HG03571 (cell line): Measurements from ENCODE around the gene ISM2.

Experiments
- ATAC-seq: cut with Tn5 transposase; IDR thresholded peaks from one replicate; pipeline ENCODE4 v1.9.1; 2021; ENCODE audit not compliant: unreplicated experiment

Gene ISM2

DNA sequence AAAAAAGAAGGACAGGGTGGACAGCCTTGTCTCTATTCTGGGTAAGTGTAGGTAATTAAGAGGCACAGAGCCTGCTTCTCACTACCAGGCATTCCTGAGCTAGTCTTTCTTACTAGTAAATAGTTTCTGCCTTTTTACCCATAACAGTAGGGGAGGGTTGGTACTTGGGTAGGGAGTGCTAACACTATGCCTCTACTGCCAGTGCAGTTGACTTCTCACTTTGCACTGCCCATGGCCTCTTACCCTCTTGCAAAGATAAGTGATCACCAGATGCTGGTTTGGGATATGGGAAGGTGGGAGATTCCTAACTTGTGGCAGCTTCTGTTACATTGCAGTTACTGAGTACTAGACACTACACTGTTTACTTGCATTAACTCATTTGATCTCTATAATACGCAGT lies 29.1 kb downstream of the ISM2 start:
- ATAC-seq = no peak

DNA sequence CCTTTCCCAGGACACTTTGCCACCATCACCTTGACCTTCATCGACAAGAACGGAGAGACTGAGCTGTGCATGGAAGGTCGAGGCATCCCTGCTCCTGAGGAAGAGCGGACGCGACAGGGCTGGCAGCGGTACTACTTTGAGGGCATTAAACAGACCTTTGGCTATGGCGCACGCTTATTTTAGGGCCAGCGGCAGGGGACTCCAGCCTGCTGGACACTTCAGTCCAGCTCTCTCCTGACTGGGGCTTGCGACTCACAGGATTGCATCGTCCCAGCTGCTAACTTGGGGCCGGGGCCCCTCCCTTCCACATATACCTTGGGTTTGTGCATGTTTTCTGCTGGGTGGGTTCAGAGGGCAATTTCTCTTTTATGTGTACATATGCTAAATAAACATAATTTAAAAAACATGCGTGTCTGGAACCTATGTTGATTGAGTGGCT lies 29.5 kb downstream of the ISM2 start:
- no peak for ATAC-seq

DNA sequence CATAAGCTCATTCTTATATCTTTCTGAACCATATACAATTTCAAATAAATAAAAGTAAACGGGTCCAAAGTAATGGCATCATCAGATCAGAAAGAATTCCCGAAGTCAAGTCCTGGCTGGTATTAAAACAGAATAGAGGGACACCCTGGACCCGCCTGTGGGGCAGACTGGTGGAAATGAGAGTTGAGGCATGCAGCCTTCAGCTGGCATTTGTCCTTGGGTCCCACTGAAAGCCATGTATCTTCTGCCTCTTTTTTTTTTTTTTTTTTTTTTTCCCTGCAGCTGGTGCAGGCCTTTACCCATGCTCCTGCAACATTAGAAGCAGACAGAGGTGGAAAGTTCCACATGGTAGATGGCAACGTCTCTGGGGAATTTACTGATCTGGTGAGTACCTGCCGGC lies 30.8 kb downstream of the ISM2 start:
- ATAC-seq = no peak

DNA sequence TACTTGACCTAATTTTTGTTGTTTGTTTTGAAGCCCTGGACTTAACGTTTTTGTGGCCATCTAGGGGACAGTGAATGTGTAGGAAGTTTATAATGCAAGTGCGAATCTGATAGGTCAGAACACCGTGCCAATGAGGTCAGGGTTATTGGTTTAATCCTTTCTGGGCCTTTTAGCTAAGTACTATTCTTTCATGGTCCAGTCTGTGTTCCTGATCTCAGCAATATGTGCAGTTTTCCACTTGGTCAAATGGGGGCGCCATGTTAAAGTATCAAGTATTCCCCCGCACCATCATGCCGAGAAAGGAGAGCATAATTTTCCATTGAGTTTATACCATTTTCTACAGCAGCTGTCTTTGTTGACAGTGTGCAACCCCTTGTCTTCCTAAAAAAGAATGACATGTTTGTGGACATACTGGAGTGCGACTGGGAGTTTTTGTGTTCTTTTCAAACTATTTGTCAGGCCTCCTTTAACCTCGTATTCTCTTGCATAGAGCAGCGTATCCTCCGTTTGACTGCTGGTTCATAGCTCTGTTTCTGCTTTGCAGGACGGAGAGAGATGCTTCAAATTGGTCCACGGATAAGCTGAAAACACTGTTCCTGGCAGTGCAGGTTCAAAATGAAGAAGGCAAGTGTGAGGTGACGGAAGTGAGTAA lies 39.4 kb downstream of the ISM2 start:
- no peak for ATAC-seq

DNA sequence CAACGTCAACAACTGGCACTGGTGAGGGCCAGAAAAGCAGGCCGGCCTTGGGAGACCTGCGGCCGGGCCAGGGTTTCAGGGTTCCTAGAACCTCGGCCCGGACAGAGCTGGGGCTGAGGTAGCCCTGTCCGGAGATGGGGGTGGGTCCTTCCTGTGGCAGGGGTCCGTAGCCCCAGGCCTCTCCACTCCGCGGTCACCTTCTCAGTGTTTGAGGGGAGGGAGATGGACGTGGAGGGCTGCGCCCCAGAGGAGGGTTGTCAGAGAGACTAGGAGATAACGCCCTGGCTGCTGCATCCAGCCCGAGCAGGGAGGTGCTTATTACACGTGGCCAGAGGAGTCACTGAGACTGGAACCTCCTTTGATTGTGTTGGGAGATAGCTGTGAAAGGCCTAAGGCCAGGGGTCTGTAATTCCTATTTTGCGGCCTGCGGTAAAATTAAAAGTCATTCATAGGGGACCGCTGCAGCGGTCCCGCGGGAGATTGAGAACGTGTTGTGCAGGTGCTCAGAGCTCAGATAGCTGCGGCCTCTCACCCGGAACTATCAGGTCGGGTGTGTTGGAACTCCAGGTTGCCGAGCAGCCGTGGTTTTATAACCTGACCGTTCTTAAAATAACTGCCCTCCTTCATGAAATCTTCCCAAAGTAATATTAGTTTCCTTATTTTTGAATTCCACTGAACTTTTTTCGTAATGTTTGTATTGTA lies 40.2 kb downstream of the ISM2 start:
- peak; percentile 14 for ATAC-seq

DNA sequence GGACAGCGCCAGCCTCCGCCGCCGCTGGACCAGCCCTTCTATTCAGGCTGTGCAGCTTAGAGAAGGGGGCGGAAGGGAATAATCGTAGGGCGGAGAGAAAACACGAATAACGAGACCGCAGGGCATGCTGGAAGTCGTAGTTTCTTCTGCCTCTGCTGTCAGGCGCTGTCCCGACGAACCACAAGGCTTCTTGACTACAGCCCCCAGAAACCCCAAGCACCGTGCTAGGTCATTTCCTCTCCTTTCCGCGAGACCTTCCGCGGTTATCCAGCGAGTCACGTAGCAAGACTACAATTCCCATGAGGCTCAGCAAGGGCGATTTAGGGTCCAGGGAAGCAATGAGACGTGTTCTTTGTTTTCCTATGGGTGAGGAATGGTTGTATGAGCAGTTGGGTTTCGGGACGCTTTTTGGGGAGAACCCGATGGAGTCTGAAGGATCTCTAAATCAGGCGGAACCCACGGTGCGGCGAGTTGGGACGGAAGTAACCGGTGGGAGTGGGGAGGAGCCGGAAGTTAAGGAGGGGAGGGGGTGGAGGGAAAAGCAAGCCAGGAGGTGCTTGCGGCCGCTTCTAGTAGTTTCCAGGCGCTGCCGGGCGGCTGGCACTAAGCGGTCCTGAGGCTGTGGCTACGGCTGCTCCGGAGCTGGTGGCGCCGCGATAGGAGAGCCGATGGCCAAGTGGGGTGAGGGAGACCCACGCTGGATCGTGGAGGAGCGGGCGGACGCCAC lies 40.9 kb downstream of the ISM2 start, which contains the start of the genes AHSA1 and VIPAS39:
Gene AHSA1 (plus strand): TSS at position 572 of the 727 bp plus-strand sequence. CDS start 97 bp downstream, at position 669.
Gene VIPAS39 (minus strand): TSS at position 80 of the 727 bp plus-strand sequence. CDS start 3,499 bp downstream, outside the sequence.
- ATAC-seq = peak; percentile 90

DNA sequence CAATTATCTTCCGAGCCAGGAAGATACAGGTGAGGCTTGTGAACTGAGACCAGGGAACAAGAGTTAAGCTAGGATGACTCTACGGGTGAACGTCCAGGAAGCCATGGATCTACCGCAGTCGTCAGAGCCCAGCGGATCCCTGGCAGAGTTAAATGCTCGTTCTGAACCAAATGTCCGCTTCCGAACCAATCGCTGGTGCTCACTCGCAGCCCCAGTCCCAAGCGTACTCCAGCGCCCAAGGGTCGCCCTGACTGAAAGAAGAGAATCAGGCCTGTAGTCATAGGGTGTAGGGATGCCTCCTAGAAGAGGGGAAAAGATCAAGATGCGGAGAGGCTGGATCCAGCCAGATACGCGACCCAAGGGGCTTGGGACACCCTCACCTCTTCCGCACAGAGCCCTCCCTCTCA lies 41.5 kb downstream of the ISM2 start:
- no peak for ATAC-seq

DNA sequence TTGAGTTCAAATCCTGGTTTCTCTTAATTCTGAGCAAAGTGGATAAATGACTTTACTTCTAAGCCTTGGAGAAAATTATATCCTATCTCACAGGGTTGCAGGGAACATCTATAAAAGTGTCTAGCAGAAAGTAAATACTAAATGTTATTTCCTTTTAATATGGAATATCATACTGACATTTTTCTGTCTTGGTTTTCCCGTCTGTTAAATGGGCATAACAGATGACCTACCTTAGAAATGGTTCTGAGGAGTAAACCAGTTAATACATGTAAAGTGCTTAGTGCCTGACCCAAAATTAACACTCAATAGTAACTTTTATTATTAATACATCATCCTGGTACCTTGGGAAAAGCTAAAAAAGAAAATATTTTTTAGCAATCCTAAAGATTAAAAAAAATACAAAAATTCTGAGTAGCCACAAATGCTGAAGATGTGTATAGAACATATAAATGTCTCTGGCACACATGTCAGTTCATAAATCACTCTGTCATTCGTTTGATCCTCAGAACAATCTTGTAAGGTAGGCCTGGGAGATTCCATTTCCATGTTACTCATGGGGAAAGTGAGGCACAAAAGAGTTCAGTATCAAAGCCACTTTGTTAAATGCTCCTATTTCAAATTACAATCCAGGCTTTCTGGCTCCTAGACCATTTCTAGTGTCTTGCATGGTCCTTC lies 42.5 kb downstream of the ISM2 start:
- ATAC-seq = no peak

DNA sequence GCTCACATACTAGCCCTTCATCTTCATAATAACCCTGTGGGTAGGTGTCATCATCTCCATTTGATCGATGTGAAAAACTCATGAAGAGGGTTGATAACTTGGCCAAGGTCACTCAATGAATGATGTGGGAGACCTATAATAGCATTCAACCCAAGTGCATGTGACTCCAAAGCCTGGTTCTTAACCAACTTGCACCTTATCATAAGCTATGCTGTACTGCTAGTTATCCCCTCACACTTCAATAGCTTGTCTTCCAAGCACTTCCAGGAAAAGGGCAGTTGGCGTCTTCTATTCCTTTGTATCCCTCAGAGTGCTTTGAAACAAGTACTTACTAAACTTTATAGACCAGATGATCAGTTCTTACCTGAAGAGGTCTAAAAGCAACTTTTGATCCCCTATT lies 56.4 kb downstream of the ISM2 start:
- no peak for ATAC-seq

DNA sequence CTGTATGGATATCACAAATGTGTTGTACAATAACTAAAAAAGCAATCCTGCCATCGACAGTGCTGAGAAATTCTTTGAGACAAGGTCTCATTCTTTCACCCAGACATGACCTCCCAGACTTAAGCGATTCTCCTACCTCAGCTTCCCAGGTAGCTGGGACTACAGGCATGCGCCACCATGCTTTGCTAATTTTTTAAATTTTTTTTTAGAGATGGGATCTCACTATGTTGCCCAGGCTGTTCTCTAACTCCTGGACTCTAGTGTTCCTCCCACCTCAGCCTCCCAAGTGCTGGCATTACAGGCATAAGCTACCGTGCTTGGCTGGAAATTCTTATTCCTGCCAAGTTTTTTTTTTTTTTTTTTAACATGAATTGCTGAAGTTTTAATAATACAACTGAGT lies 58.8 kb downstream of the ISM2 start:
- ATAC-seq = no peak

DNA sequence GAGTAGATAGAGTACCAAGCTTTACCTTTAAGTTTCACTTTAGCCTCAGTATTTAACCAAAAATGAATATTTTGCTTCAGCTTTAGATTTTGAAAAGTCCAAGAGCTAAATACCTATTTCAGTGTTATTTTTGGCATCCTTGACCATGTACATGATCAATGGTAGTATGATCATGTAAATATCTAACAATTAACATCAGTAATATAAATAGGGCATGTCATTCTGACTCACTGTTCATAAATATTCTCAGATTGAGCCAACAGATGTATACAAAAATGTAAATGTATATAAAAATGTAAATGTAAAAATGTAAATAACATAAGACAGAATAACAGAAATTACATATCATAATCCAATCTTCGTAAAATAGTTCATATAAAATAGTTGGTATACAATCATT lies 60.0 kb downstream of the ISM2 start:
- ATAC-seq = no peak

DNA sequence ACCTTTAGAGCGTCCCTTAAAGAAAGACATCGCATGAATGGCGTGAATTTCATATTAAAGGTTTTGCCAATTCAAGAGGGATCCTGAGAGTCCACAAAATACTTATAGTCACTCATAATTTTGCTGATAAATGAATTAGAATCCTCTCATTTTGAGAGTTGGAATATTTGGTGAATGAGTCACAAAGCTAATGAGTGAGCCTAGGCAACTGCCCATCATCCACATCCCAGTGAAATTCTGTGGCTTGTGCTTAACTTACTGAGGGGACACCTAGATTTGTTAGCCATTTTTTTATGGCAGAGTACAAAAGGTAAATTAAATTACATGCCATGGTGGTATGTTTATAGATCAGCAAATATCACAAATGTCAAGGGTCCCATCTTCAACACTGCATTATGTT lies 62.6 kb downstream of the ISM2 start:
- ATAC-seq = no peak

DNA sequence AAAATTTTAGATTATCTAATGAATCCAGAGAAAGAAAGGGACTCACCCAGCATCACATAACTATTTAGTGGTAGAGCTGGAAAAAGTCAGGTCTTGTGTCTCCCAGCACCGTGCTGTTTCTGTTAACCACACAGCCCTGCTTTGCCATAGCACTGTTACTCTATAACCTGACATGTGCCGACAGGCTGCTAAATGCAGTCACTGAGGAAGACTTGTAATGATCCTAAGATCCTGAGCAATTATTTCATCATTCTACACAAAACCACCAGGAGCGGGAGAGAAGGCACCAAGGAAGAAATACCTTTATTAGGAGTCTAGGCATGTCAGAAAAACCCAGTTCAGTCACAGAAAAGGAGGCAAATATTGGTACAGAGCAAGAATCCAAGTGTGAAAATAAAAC lies 72.2 kb downstream of the ISM2 start:
- no peak for ATAC-seq

DNA sequence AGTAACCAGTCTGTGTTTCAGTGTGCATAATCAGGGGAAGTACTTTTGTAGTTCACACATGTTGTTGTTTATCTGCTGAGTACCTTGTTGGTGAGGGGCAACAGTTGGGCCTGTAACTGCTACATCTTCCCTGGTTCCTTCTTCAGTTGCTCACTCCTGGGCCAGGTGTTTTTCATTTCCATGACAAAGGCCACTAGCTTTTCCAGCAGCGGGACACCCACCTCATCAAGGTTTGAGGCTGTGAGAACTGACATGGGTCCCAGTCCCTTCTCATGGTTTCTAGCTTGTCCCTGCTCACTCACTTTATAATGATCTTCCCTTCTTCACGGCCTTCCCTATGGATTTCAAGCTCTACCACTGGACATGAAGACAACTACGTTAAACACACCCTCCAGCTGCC lies 73.8 kb downstream of the ISM2 start:
- ATAC-seq = no peak
